Vagina (tissue), 2 donors: ENCODE measurements around the gene COTL1. TPM values are rescaled to one million over a fixed set of nuclear protein-coding genes. Genes with fewer than 3 reads are reported as not detected.

Experiments used
- DNase-seq, 2 donors: peaks; one replicate each; pipeline ENCODE4 v3.0.0-alpha.2; 2017; ENCODE audit errors: extremely low spot score in 2 of 2
- H3K27ac ChIP-seq: fragments of 200-600 bp; sonication (generic); one replicate; pipeline ENCODE4 v1.5.1; 2019
- H3K27me3 ChIP-seq: fragments of 200-600 bp; sonication (generic); one replicate; pipeline ENCODE4 v1.5.1; 2019
- H3K36me3 ChIP-seq, 2 donors: fragments of 200-600 bp; sonication (generic); one replicate each; pipeline ENCODE4 v1.5.1; 2017 to 2019
- H3K4me1 ChIP-seq: fragments of 200-600 bp; sonication (generic); one replicate; pipeline ENCODE4 v1.5.1; 2019
- H3K4me3 ChIP-seq, 2 donors: fragments of 200-600 bp; sonication (generic); 1 replicate in 1 of 2; 2 replicates in 1 of 2; pipeline ENCODE4 v1.5.1; 2016 to 2019
- H3K9me3 ChIP-seq: fragments of 200-600 bp; sonication (generic); one replicate; pipeline ENCODE4 v1.5.1; 2019
- CTCF ChIP-seq, 3 experiments: fragments of 450-650 bp in 2 of 3; fragments of 200-600 bp in 1 of 3; sonication (generic) in 1 of 3; IDR thresholded peaks; one replicate each; pipeline ENCODE4 v1.5.1; 2017 to 2019; ENCODE audit warnings: antibody characterized with exemption in 3 of 3, mild to moderate bottlenecking in 2 of 3, moderate library complexity in 2 of 3
- POLR2A ChIP-seq, 2 donors: fragments of 450-650 bp; IDR thresholded peaks; one replicate each; pipeline ENCODE4 v1.6.1; 2017; ENCODE audit warnings: antibody characterized with exemption in 2 of 2, mild to moderate bottlenecking in 2 of 2, moderate library complexity in 2 of 2
- POLR2AphosphoS5 ChIP-seq, 2 donors: sonication (generic); formaldehyde crosslinking; IDR thresholded peaks; one replicate each; pipeline ENCODE4 v1.9.0; 2017; ENCODE audit warnings: antibody characterized with exemption in 2 of 2, mild to moderate bottlenecking in 2 of 2, low read depth in 1 of 2; ENCODE audit not compliant: insufficient read depth in 1 of 2
- intact Hi-C: fragments of 100-400 bp; cut with DNase I; formaldehyde crosslinking; loops from one replicate; pipeline ENCODE4 v1.15.1; 2023
- total RNA-seq: library from RNA; depleted of rRNA; stranded (reverse); fragments of >200 nt; gene quantifications from one replicate; pipeline ENCODE4 v1.2.3, GENCODE V29; 2016

Gene COTL1
- total RNA-seq, 1 donor from 2014 or later, result 67.8 TPM

GRCh38 chr16:84543253-84543652 is 74.6 kb downstream of the COTL1 start:
- no peak overlapping the region for H3K4me3 ChIP-seq
- no peak for TF ChIP-seq POLR2AphosphoS5 (IDR thresholded peaks at IDR 0.05; ENCODE audit: insufficient read depth in 1 of 2, low read depth in 1 of 2)
- no peak for TF ChIP-seq POLR2A (IDR thresholded peaks at IDR 0.05)
- H3K4me1 ChIP-seq, result no peaks in the 10 kb centered on the region
- H3K27me3 ChIP-seq, result no peaks in the 10 kb centered on the region
- no peaks in the 10 kb centered on the region for H3K9me3 ChIP-seq
- no peak overlapping the region for H3K27ac ChIP-seq
- no peaks in the 10 kb centered on the region for H3K36me3 ChIP-seq
- intact Hi-C loops, result no loop called here
- no peak for DNase-seq

- no peaks in the 10 kb centered on the region for H3K27me3 ChIP-seq
- no peaks in the 10 kb centered on the region for H3K9me3 ChIP-seq
- no peak overlapping the region for H3K27ac ChIP-seq
- no peaks in the 10 kb centered on the region for H3K4me1 ChIP-seq
- H3K36me3 ChIP-seq, result no peaks in the 10 kb centered on the region
- H3K4me3 ChIP-seq, result no peak overlapping the region
- no peak for DNase-seq
- TF ChIP-seq POLR2A (IDR thresholded peaks at IDR 0.05), result no peak
- TF ChIP-seq POLR2AphosphoS5 (IDR thresholded peaks at IDR 0.05; ENCODE audit: insufficient read depth in 1 of 2, low read depth in 1 of 2), result no peak
- TF ChIP-seq CTCF (IDR thresholded peaks at IDR 0.05), result no peak
- intact Hi-C loops, result no loop called here
These were observed 75.7 kb downstream of the COTL1 start for GRCh38 chr16:84541999-84542817.

- Histone ChIP-seq H3K4me3 (no peak overlapping the region), H3K4me1 (no peaks in the 10 kb centered on the region), H3K36me3 (no peaks in the 10 kb centered on the region), H3K27ac (no peak overlapping the region), H3K9me3 (no peaks in the 10 kb centered on the region), H3K27me3 (no peaks in the 10 kb centered on the region)
- no peak for DNase-seq
- no peak for TF ChIP-seq CTCF (IDR thresholded peaks at IDR 0.05)
- TF ChIP-seq POLR2AphosphoS5 (IDR thresholded peaks at IDR 0.05; ENCODE audit: insufficient read depth in 1 of 2, low read depth in 1 of 2), result no peak
- no peak for TF ChIP-seq POLR2A (IDR thresholded peaks at IDR 0.05)
- intact Hi-C loops, result no loop called here
These were observed 77.7 kb downstream of the COTL1 start for GRCh38 chr16:84540194-84540593.

GRCh38 chr16:84538222-84538840 is 79.5 kb downstream of the COTL1 start:
- Histone ChIP-seq H3K4me1 (peaks cover 8% of the 10 kb centered on the region), H3K9me3 (no peaks in the 10 kb centered on the region), H3K36me3 (no peaks in the 10 kb centered on the region), H3K27me3 (no peaks in the 10 kb centered on the region), H3K27ac (no peak overlapping the region), H3K4me3 (no peak overlapping the region)
- no peak for TF ChIP-seq POLR2A (IDR thresholded peaks at IDR 0.05)
- TF ChIP-seq POLR2AphosphoS5 (IDR thresholded peaks at IDR 0.05; ENCODE audit: insufficient read depth in 1 of 2, low read depth in 1 of 2), result no peak
- TF ChIP-seq CTCF (IDR thresholded peaks at IDR 0.05), result no peak
- no peak for DNase-seq
- intact Hi-C loops, result no loop called here

GRCh38 chr16:84537491-84538151 is 80.3 kb downstream of the COTL1 start:
- intact Hi-C loops, result no loop called here
- TF ChIP-seq POLR2A (IDR thresholded peaks at IDR 0.05), result no peak
- no peak for TF ChIP-seq POLR2AphosphoS5 (IDR thresholded peaks at IDR 0.05; ENCODE audit: insufficient read depth in 1 of 2, low read depth in 1 of 2)
- TF ChIP-seq CTCF (IDR thresholded peaks at IDR 0.05), result no peak
- Histone ChIP-seq H3K9me3 (no peaks in the 10 kb centered on the region), H3K27me3 (no peaks in the 10 kb centered on the region), H3K4me3 (no peak overlapping the region), H3K36me3 (no peaks in the 10 kb centered on the region), H3K4me1 (peaks cover 15% of the 10 kb centered on the region), H3K27ac (no peak overlapping the region)
- DNase-seq, result no peak
